Measurements from ENCODE around the gene CUL7.
A peak's percentile ranks its signal among the peaks of the same experiment; 100 is the strongest.

CUL7 gene

DNA sequence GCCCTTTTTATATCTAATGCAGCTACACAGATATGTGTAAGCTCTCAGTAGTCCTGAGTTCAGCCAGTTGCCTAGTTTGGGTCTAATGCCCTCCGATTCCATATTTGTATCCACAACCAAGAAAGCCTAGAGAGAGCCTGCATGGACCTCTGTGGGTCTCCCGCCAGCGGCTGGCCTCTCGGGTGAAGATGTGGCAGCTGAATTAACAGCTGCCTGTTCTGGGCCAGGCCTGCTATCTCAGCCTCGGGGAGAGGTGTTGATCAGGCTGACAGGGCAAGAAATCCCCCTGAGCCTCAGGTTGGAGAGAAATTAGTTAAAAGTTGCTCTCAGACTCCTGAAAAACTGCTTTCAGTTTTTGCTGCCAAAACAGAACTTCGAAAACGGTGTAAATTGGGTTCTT, 42.3 kb upstream of the CUL7 start:
- Mint-ChIP-seq H3K27ac (peak overlapping the region; percentile 89 to 91 (median 91)), H3K4me3 (peak overlapping the region in 2 of 3 experiments; percentile 32 to 43), H3K4me1 (peaks cover 60% of the 10 kb centered on the region), H3K27me3 (ENCODE audit: low read depth) (no peaks in the 10 kb centered on the region), H3K36me3 (ENCODE audit: low read depth) (peaks cover 3% of the 10 kb centered on the region), H3K9me3 (no peaks in the 10 kb centered on the region)
- TF ChIP-seq, protein P1, sequence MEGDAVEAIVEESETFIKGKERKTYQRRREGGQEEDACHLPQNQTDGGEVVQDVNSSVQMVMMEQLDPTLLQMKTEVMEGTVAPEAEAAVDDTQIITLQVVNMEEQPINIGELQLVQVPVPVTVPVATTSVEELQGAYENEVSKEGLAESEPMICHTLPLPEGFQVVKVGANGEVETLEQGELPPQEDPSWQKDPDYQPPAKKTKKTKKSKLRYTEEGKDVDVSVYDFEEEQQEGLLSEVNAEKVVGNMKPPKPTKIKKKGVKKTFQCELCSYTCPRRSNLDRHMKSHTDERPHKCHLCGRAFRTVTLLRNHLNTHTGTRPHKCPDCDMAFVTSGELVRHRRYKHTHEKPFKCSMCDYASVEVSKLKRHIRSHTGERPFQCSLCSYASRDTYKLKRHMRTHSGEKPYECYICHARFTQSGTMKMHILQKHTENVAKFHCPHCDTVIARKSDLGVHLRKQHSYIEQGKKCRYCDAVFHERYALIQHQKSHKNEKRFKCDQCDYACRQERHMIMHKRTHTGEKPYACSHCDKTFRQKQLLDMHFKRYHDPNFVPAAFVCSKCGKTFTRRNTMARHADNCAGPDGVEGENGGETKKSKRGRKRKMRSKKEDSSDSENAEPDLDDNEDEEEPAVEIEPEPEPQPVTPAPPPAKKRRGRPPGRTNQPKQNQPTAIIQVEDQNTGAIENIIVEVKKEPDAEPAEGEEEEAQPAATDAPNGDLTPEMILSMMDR (IDR thresholded peaks at IDR 0.05; ENCODE audit: unreplicated experiment in 3 of 3), result no peak

DNA sequence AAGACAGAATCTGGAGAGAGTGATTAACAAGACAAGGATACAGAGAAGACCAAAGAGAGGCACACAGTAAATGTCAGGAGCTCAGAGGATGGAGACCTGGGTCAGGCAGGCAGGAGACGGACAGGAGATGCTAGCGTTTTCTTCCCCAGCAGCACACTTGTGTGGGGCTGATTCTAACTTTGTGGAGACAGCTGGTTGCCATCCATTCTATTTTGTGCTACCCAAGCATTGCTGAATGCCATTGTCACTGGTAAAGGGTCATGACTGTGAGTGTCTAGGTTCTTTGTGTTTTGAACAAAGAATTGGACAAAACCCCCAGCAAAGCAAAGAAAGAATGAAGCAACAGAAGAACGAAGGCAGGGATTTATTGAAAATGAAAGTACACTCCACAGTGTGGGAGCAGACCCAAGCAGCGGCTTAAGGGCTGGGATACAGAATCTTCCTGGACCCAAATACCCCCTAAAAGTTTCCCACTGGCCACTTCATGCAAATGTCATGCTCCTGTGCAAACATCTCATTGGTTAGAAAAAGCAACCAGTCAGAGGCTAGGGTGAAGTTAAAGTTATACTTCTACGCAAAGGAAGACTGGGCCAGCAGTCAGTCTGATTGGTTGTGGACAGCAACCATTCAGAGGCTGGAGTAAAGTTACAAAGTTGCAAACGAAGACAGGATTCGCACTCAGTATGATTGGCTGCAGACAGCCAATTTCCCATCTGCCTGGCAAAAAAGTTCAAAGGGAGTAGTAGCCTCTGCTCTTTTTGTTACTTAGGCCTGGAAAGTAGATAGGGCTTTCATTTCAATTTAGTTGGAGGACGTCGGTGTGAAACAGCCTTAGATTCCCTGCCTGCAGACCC, 40.0 kb upstream of the CUL7 start:
- Mint-ChIP-seq H3K36me3 (ENCODE audit: low read depth) (peaks cover 3% of the 10 kb centered on the region), H3K27me3 (ENCODE audit: low read depth) (no peaks in the 10 kb centered on the region), H3K9me3 (no peaks in the 10 kb centered on the region), H3K27ac (peak overlapping the region; percentile 71 to 94 (median 93)), H3K4me1 (peaks cover 83% of the 10 kb centered on the region), H3K4me3 (peak overlapping the region in 2 of 3 experiments; percentile 50 to 68)
- TF ChIP-seq, protein P1 (IDR thresholded peaks at IDR 0.05; ENCODE audit: unreplicated experiment in 3 of 3), result no peak

DNA sequence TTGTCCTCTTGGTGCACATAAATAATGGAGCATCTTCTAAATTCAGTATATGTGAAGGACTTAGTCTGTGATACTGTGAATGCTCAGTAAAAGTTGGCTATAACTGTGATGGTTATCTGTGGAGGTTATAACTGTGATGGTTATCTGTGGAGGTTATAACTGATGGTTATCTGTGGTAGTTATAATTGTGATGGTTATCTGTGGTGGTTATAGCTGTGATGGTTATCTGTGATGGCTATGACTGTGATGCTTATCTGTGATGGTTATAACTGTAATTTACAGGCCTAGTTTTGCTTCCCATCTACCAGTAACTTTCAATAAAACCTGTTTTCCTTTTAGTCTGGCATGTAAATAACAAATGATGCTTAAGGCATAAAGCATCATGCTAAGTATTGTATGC, 39.0 kb upstream of the CUL7 start:
- Mint-ChIP-seq H3K36me3 (ENCODE audit: low read depth) (peaks cover 3% of the 10 kb centered on the region), H3K27me3 (ENCODE audit: low read depth) (no peaks in the 10 kb centered on the region), H3K27ac (peak overlapping the region; percentile 71 to 93 (median 73)), H3K9me3 (no peaks in the 10 kb centered on the region), H3K4me1 (peaks cover 78% of the 10 kb centered on the region), H3K4me3 (peak overlapping the region in 2 of 3 experiments; percentile 4 to 35)
- TF ChIP-seq, protein P1 (IDR thresholded peaks at IDR 0.05; ENCODE audit: unreplicated experiment in 3 of 3), result no peak

DNA sequence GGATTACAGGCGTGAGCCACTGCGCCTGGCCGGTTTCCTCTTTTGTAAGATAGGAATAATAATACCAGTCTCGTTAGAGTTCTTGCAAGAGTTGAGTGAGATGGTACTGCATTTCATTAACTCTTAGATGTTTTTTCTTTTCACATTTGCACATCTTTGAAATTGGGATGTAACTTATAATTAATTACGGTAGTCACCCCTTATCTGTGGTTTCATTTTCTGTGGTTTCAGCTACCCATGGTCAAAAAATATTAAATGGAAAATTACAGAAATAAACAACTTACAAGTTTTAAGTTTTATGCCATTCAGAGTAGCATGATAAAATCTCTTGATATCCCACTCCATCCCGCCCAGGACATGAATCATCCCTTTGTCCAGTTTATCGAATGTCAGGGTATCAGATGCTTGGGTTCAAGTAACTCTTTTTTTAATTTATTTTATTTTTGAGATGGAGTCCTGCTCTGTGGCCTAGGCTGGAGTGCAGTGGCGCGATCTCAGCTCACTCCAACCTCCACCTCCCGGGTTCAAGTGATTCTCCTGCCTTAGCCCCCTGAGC, 37.9 kb upstream of the CUL7 start:
- Mint-ChIP-seq H3K27me3 (ENCODE audit: low read depth) (no peaks in the 10 kb centered on the region), H3K4me1 (peaks cover 77% of the 10 kb centered on the region), H3K36me3 (ENCODE audit: low read depth) (peaks cover 3% of the 10 kb centered on the region), H3K27ac (peak overlapping the region; percentile 95 to 99 (median 98)), H3K4me3 (no peak overlapping the region), H3K9me3 (no peaks in the 10 kb centered on the region)
- TF ChIP-seq, protein P1 (IDR thresholded peaks at IDR 0.05; ENCODE audit: unreplicated experiment in 3 of 3), result no peak

DNA sequence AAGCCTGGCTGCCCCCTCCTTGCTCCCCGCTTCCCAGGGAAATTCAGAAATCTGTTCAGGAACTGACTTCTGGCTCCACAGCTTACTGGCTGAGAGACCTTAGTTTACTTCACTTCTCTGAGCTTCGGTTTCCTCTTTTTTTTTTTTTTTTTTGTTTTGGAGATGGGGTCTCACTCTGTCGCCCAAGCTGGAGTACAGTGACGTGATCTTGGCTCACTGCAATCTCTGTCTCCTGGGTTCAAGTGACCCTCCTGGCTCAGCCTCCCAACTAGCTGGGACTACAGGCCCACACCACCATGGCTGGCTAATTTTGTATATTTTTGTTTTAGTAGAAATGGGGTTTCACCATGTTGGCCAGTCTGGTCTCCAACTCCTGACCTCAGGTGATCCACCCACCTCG, 37.4 kb upstream of the CUL7 start:
- H3K4me3 Mint-ChIP-seq, result peak overlapping the region in 2 of 3 experiments; percentile 46 to 66
- no peaks in the 10 kb centered on the region for H3K9me3 Mint-ChIP-seq
- H3K36me3 Mint-ChIP-seq (ENCODE audit: low read depth), result peaks cover 3% of the 10 kb centered on the region
- peaks cover 79% of the 10 kb centered on the region for H3K4me1 Mint-ChIP-seq
- H3K27ac Mint-ChIP-seq, result peak overlapping the region; percentile 95 to 99 (median 98)
- TF ChIP-seq, protein P1 (IDR thresholded peaks at IDR 0.05; ENCODE audit: unreplicated experiment in 3 of 3), result no peak
- no peaks in the 10 kb centered on the region for H3K27me3 Mint-ChIP-seq (ENCODE audit: low read depth)
